Lower leg skin (tissue), 4 donors: ENCODE data around the gene TRAF3IP1. TPM values are rescaled to one million over a fixed set of nuclear protein-coding genes. Genes with fewer than 3 reads are reported as not detected.

Experiments used
- DNase-seq, 2 donors: peaks; one replicate each; pipeline ENCODE4 v3.0.0-alpha.2; 2019; ENCODE audit warnings: low spot score in 2 of 2
- H3K4me3 ChIP-seq: fragments of 200-600 bp; sonication (generic); 2 replicates; pipeline ENCODE4 v1.5.1; 2017; ENCODE audit warnings: mild to moderate bottlenecking, low read depth; ENCODE audit not compliant: poor library complexity, severe bottlenecking
- CTCF ChIP-seq, 3 donors: fragments of 450-650 bp; IDR thresholded peaks; one replicate each; pipeline ENCODE4 v1.5.1; 2016; ENCODE audit warnings: antibody characterized with exemption in 3 of 3, mild to moderate bottlenecking in 3 of 3, moderate library complexity in 2 of 3
- POLR2A ChIP-seq, 2 donors: fragments of 450-650 bp; IDR thresholded peaks; one replicate each; pipeline ENCODE4 v1.6.1; 2016 to 2017; ENCODE audit warnings: antibody characterized with exemption in 2 of 2, mild to moderate bottlenecking in 1 of 2, moderate library complexity in 1 of 2
- WGBS, 2 donors: methylation state at CpG; one replicate each; pipeline ENCODE4 v1.1.5; 2018; 5-methylcytosine and 5-hydroxymethylcytosine counted together
- intact Hi-C: fragments of 100-400 bp; cut with DNase I; formaldehyde crosslinking; loops from one replicate; pipeline ENCODE4 v1.15.0; 2023; ENCODE audit warnings: low total_unique reads
- total RNA-seq, 4 donors: library from RNA; depleted of rRNA; stranded (reverse); fragments of >200 nt; gene quantifications; one replicate each; pipeline ENCODE4 v1.1.0, GENCODE V29; 2016

The TRAF3IP1 gene
- total RNA-seq, 4 donors from 2014 or later = 4.3 to 8.7 (median 8.2) TPM

GRCh38 chr2:238277695-238278094 lies 42.6 kb upstream of the TRAF3IP1 start:
- intact Hi-C loops = no loop called here
- TF ChIP-seq POLR2A (IDR thresholded peaks at IDR 0.05) (no peak), CTCF (IDR thresholded peaks at IDR 0.05) (no peak)
- WGBS, 2 donors = 83 to 84% methylated on average over 14 to 15 of the region's 15 CpGs
- DNase-seq = no peak
- H3K4me3 ChIP-seq = no peak overlapping the region

GRCh38 chr2:238278626-238279323 lies 41.5 kb upstream of the TRAF3IP1 start:
- WGBS, 2 donors = 63 to 73% methylated on average over 8 to 9 of the region's 9 CpGs
- TF ChIP-seq POLR2A (IDR thresholded peaks at IDR 0.05) = no peak
- TF ChIP-seq CTCF (IDR thresholded peaks at IDR 0.05) = no peak
- intact Hi-C loops = no loop called here
- no peak for DNase-seq
- H3K4me3 ChIP-seq = no peak overlapping the region

GRCh38 chr2:238279324-238279682 lies 41.0 kb upstream of the TRAF3IP1 start:
- intact Hi-C loops = no loop called here

GRCh38 chr2:238280083-238280825 lies 40.1 kb upstream of the TRAF3IP1 start:
- no peak for DNase-seq
- intact Hi-C loops = no loop called here
- no peak overlapping the region for H3K4me3 ChIP-seq
- 80 to 83% methylated on average over 12 of the region's 12 CpGs for WGBS, 2 donors
- no peak for TF ChIP-seq CTCF (IDR thresholded peaks at IDR 0.05)
- TF ChIP-seq POLR2A (IDR thresholded peaks at IDR 0.05) = no peak

More at GRCh38 chr2:238279324-238279682, 41.0 kb upstream of the TRAF3IP1 start:
- H3K4me3 ChIP-seq = no peak overlapping the region
- DNase-seq = no peak
- no peak for TF ChIP-seq CTCF (IDR thresholded peaks at IDR 0.05)
- no peak for TF ChIP-seq POLR2A (IDR thresholded peaks at IDR 0.05)
- 81 to 89% methylated on average over 6 of the region's 6 CpGs for WGBS, 2 donors

GRCh38 chr2:238281826-238282480 lies 38.4 kb upstream of the TRAF3IP1 start:
- intact Hi-C loops = no loop called here
- DNase-seq = no peak
- 88 to 89% methylated on average over 13 of the region's 13 CpGs for WGBS, 2 donors
- no peak overlapping the region for H3K4me3 ChIP-seq
- TF ChIP-seq CTCF (IDR thresholded peaks at IDR 0.05) = no peak
- no peak for TF ChIP-seq POLR2A (IDR thresholded peaks at IDR 0.05)
